ENCODE measurements around the gene GNPDA1.

Gene GNPDA1

DNA sequence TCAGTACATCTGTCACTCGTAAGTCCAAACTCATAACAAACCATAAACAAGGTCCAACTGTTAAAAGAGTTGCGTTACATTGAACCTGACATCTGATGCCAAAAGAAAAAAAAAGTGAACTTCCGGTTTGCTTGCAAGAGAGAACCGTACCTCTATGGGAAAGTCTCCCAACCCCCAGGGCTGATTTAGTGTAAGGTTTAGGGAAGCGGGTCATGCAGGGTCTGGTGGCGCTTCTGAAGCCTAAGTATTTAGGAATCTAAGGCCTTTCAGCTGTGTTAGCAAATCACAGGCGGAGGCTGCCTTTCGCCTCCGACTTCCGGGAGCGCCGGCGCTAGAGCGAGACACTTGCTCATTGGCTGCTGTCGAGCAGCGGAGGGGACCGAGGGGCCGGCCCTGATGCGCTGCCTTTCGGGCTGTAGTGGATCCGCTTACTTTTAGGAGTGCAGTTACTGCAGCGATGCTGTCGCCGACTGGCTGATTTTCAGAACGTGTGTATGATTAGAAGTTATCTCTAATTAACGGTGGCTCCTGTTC, 12.0 kb upstream of the GNPDA1 start:
- Histone ChIP-seq H3K27me3 (ENCODE audit: insufficient read depth, poor library complexity, severe bottlenecking) (no peaks in the 10 kb centered on the region), H3K27ac (replicated peaks) (peak overlapping the region; percentile 73), H3K4me3 (replicated peaks; ENCODE audit: insufficient read depth, low read length) (peak overlapping the region; percentile 40)
- TF ChIP-seq SPI1 (IDR thresholded peaks at IDR 0.05; ENCODE audit: borderline replicate concordance, low read depth): peak; percentile 62; the same call in 1 of the 2 replicates
- peak; percentile 38; the same call in 1 of the 2 replicates for TF ChIP-seq POLR2AphosphoS5 (IDR thresholded peaks at IDR 0.05; ENCODE audit: low read depth)
- TF ChIP-seq, protein P1, sequence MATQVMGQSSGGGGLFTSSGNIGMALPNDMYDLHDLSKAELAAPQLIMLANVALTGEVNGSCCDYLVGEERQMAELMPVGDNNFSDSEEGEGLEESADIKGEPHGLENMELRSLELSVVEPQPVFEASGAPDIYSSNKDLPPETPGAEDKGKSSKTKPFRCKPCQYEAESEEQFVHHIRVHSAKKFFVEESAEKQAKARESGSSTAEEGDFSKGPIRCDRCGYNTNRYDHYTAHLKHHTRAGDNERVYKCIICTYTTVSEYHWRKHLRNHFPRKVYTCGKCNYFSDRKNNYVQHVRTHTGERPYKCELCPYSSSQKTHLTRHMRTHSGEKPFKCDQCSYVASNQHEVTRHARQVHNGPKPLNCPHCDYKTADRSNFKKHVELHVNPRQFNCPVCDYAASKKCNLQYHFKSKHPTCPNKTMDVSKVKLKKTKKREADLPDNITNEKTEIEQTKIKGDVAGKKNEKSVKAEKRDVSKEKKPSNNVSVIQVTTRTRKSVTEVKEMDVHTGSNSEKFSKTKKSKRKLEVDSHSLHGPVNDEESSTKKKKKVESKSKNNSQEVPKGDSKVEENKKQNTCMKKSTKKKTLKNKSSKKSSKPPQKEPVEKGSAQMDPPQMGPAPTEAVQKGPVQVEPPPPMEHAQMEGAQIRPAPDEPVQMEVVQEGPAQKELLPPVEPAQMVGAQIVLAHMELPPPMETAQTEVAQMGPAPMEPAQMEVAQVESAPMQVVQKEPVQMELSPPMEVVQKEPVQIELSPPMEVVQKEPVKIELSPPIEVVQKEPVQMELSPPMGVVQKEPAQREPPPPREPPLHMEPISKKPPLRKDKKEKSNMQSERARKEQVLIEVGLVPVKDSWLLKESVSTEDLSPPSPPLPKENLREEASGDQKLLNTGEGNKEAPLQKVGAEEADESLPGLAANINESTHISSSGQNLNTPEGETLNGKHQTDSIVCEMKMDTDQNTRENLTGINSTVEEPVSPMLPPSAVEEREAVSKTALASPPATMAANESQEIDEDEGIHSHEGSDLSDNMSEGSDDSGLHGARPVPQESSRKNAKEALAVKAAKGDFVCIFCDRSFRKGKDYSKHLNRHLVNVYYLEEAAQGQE (IDR thresholded peaks at IDR 0.05; ENCODE audit: insufficient replicate concordance, low read depth): no peak
- peak; percentile 64 for TF ChIP-seq GABPA (IDR thresholded peaks at IDR 0.05; ENCODE audit: low read depth)
- peak; percentile 72 to 95 for DNase-seq (ENCODE audit: low read depth in 1 of 2, low spot score in 1 of 2)

DNA sequence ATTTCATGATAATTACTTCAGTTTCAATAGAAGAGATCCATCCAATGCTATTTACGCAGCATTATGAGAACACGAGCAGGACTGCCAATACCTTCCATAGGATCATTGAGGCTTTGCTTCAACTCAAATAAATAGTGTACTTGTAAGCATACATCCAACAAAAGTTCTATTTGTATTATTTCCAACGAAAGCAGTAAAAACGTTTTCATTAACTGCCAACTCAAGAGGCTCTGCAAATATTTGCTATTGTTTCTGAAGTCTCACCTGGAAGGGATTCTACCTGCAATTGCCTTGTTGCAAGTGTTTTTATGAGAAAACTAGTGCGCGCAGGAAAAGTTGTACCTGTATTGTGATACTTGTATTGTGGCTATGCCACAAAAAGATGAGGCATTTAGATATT, 11.0 kb upstream of the GNPDA1 start:
- H3K27me3 ChIP-seq (ENCODE audit: insufficient read depth, poor library complexity, severe bottlenecking): no peaks in the 10 kb centered on the region
- H3K4me3 ChIP-seq (replicated peaks; ENCODE audit: insufficient read depth, low read length): no peak overlapping the region
- H3K27ac ChIP-seq (replicated peaks): peak overlapping the region; percentile 73
- DNase-seq (ENCODE audit: low read depth in 1 of 2, low spot score in 1 of 2): no peak
- no peak for TF ChIP-seq POLR2AphosphoS5 (IDR thresholded peaks at IDR 0.05; ENCODE audit: low read depth)
- TF ChIP-seq, protein P1 (IDR thresholded peaks at IDR 0.05; ENCODE audit: insufficient replicate concordance, low read depth): no peak
- TF ChIP-seq GABPA (IDR thresholded peaks at IDR 0.05; ENCODE audit: low read depth): no peak
- TF ChIP-seq, protein P2, sequence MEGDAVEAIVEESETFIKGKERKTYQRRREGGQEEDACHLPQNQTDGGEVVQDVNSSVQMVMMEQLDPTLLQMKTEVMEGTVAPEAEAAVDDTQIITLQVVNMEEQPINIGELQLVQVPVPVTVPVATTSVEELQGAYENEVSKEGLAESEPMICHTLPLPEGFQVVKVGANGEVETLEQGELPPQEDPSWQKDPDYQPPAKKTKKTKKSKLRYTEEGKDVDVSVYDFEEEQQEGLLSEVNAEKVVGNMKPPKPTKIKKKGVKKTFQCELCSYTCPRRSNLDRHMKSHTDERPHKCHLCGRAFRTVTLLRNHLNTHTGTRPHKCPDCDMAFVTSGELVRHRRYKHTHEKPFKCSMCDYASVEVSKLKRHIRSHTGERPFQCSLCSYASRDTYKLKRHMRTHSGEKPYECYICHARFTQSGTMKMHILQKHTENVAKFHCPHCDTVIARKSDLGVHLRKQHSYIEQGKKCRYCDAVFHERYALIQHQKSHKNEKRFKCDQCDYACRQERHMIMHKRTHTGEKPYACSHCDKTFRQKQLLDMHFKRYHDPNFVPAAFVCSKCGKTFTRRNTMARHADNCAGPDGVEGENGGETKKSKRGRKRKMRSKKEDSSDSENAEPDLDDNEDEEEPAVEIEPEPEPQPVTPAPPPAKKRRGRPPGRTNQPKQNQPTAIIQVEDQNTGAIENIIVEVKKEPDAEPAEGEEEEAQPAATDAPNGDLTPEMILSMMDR (IDR thresholded peaks at IDR 0.05; ENCODE audit: insufficient read depth, low read length): no peak
- TF ChIP-seq SPI1 (IDR thresholded peaks at IDR 0.05; ENCODE audit: borderline replicate concordance, low read depth): no peak

DNA sequence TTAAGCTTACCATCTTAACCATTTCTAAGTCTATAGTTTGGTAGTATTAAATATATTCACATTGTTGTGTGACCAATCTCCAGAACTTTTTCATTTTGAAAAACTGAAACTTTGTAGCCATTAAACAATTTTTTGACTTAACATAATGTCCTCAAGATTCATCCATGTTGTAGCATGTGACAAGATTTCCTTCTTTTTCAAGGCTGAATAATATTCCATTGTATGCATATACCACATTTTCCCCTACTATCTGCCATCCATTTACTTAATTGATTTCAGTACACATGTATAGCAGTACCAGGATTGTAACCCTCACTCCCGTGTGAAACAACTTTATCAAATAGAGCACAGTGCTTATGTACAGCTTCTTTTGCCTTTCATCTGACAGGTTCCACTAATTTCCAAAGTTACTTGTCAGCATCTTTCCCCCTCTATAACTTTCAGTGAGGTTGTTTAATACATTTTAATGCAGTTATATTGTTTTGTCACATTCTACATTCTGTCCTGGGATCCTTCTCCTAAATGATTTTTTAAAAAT, 7.4 kb upstream of the GNPDA1 start:
- Histone ChIP-seq H3K27me3 (ENCODE audit: insufficient read depth, poor library complexity, severe bottlenecking) (no peaks in the 10 kb centered on the region), H3K4me3 (replicated peaks; ENCODE audit: insufficient read depth, low read length) (no peak overlapping the region), H3K27ac (replicated peaks) (no peak overlapping the region)
- DNase-seq (ENCODE audit: low read depth in 1 of 2, low spot score in 1 of 2): no peak
- TF ChIP-seq, protein P1 (IDR thresholded peaks at IDR 0.05; ENCODE audit: insufficient replicate concordance, low read depth): no peak
- no peak for TF ChIP-seq GABPA (IDR thresholded peaks at IDR 0.05; ENCODE audit: low read depth)
- TF ChIP-seq SPI1 (IDR thresholded peaks at IDR 0.05; ENCODE audit: borderline replicate concordance, low read depth): no peak
- no peak for TF ChIP-seq POLR2AphosphoS5 (IDR thresholded peaks at IDR 0.05; ENCODE audit: low read depth)
- TF ChIP-seq, protein P2 (IDR thresholded peaks at IDR 0.05; ENCODE audit: insufficient read depth, low read length): no peak
